CD4-positive, alpha-beta T cell treated with Interferon gamma for 1 hour (primary cell): ENCODE data around the gene ITGA11.

Source experiments
- DNase-seq: peaks from one replicate; pipeline ENCODE4 v3.0.0-alpha.2; 2020

The ITGA11 gene

DNA sequence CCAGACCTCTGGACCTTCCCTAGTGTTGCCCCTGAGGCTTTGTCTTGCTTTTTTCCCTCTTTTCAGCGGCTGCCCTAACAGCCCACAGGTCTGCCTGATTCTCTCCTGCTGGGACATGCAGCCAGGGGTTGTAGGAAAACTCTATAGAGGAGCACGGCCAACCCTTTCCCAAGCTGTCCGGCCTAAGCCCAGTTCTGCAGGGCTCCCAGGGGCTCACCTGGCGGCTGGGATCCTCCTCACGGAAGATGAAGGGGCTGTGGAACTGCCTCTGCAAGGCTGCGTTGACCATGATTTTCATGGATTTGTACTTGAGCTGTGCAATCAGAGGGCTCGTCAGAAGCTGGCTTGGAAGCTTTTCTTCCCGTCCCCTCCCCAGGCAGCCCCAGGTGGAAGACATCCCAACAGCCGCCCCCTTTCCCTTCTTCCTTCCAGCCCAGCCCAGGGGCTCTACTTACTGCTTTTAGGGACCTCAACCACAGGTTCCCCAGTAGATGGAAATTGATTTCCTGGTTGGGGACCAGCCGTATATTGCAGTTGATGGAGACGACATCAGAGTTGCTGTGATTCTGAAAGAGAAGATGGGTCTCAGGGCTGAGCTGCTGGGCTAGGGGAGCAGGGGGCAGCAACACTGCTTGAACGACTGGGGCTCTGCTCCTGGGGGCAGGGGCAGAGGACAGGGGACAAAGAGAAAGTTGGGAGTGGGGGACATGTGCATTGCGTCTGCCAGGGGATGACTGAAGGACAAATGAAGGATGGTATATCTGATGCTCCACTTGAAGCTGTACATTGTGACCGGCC is 124.6 kb downstream of the ITGA11 start:
- no peak for DNase-seq

DNA sequence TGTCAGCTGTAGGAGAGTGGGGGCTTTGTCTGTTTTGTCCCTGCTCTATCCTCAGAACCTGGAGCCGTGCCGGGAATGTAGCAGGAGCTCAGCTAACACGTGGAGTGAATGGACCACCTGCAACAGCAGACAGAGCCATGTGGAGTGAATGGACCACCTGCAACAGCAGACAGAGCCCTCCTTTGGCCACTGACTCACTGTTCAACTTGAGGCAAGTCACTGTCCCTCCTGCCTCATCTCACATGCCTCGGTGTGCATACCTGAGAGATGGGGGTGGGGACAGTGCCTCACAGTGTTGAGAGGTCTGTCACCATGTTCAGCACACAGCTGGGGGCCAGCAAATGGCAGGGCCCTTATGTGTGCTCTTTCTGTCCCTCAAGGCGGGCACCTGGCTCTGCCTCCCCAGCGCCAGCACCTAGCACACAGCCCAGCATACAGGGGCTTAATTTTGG is 126.5 kb downstream of the ITGA11 start:
- no peak for DNase-seq

DNA sequence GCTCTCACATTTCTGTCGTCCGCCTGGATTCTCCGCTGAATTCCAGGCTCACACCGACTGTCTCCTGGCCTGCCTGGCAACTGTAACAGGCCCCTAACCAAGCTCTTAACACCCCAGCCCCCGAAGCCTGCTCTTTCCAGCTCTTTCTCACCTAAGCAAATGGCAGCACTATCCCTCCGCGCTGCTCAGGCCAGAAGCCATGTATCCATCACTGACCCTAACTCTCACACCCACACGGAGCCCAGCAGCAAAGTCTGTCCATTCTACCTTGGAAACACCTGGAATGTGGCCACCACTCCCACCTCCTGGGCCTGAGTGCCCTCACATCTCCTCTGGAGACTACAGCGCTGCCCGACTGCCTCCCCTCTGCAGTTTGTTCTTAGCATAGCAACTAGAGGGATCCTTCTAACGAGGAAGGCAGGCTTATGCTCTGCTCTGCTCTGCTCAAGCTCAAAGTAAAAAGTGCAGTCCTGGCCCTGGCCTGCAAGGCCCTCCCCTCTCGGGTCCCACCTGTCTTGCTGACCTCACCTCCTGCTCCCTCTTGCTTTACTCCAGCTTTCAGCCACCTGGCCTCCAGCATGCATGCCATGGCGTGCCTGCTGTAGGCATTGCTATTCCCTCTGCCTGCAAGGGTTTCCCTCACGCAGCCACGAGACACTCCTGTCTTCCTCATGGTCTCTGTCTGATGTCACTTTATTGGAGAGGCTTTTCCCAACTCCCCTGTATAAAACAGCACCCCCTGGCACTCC is 127.2 kb downstream of the ITGA11 start:
- no peak for DNase-seq

DNA sequence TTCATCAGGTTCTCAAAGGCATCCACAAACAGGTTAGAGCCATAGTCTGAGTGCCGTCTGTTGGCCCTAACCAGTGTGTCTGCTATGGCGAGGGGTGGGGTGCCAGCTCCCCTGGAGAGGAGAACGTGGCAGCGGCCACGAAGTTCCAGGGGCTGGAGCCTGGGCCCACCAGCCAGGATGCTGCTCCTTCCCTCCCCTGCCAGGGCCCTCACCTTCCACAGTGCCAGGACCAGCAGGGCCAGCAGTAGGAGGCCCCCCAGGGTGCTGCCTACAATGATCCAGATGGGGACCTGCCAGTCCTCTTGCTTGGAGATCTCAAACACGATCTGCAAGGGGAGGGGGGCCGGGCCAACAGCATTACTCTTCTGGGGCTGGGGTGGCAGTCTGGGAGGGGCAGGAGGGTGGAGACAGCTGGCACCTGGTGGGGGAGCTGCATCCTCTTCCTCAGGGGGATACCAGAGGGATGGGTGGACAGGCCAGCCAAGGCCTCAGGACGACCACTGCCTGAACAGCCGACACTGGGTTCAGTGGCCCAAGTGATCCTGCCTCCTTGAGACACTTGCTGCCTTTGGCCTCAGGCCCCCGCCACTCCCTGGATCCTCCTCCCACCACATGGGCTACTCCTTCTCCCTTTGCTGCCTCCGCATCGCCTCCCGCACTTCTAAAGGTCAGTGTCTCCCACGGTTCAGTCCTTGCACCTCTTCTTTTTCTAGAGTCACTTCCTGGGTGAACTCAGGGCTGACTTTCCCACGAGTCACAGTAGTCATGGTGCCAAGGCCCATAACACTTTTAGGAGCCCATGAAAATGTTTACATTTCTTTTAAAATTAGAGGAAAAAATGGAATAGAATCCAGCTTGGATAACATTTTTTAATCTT is 128.2 kb downstream of the ITGA11 start:
- no peak for DNase-seq

DNA sequence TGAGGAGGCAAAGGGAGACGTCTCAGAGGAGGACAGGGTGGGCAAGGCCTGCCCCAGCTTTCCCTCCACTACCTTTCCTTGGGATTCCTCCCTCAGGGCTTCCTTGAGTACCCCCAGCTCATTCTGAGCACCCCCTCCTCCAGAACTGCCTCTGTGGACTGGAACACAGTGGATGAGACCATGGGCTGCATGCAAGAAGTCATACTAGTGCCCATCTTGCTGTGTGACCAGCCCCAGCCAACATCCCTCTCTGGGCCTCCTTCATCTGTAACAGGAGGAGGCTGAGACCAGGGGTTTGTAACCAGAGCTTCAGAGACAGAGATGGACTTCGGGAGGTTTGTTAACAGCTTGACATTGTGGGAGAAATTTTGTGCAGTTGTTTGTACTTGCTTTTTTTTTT is 128.8 kb downstream of the ITGA11 start:
- DNase-seq: no peak

DNA sequence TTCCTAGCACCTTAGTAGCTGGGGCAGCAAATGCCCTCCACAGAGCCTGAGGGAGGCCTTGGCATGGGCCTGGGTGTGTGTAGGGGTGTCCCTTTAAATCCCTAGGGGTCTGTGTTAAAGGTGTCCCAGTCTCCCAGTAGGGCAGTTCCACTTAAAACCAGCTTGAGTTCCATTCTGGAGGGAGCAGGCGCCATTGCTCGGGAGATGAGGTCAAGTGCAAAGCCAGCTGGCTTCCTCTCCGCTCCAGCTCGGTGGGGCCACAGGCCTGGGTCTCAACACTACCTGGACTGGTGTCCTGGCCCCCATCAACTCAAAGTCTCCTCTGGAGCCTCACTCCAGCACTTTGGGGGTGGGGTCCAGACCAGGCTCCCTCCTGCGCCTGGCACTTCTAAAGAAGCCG is 129.2 kb downstream of the ITGA11 start:
- DNase-seq: no peak

DNA sequence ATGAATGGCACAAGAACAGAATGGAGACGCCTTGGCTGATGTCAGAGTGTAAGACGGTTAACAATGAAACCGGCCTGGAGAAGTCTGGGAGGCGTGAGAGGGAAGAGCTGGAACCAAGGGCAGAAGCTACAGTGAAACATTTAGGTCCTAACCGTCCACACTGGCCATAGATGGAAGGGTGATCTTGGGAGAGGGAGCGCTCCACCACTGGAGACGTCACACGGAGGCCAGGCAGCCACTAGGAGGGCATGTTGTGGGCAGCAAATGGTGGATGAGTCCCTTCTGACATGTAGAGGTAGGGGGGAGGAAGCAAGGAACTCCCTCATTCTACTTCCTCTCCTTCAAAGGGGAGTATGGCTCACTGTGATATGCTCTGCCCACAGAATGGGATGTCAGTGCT is 130.7 kb downstream of the ITGA11 start:
- DNase-seq: no peak

DNA sequence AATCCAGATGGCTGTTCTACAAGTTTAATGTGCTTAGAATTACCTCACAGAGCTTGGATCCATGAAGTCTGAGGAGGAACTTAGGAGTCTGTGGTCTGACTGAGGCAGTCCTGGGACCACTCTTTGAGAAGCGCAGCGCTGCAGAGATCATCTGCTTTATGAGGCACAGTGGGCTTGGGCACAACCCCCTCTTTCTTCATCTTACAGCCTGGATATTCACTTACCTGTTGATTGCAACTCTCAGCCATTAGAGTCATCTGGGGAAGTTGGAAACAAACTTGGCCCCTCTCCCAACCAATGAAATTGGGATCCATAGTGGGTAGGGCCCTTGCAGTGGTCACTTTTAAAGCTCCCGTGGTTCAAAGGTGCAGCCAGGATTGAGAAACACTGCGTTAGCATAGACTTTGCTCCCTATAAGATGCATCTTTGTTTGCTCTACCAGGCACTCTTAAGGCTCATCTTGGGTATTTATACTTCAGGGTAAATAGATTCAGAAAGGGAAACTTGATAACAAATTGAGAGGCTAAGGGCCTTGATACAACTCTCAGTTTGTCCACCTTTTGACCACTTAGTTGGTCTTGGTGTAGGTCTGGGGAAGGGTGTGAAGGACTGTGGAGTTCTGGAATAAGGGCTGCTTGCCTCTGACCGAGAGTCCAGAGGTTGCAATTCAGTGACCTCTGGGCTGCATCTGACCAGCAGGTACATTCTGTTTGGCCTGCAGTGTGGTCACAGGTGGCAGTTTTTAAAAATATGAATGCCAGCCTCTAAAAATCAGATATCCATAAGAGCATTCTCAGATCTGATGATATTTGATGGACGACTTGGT is 131.6 kb downstream of the ITGA11 start:
- no peak for DNase-seq

DNA sequence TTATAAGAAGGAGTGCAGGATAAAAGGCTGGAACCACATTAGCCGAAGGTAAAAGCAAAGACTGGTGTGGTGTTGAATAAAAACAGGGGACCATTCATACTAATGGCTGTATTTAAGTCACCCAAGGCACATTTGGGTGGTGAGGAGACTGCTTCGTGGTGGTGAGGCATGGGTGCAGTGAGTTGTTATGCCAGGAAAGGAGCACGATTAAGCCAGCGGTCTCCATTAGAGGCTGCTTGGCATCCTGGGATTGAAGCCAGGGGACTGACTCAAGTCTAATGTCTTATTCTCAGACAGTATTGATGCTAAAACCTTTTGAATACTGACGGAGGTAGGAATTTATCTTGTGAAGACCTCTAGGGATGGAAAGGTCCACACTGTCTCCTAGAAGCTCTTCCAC is 132.5 kb downstream of the ITGA11 start:
- DNase-seq: no peak

DNA sequence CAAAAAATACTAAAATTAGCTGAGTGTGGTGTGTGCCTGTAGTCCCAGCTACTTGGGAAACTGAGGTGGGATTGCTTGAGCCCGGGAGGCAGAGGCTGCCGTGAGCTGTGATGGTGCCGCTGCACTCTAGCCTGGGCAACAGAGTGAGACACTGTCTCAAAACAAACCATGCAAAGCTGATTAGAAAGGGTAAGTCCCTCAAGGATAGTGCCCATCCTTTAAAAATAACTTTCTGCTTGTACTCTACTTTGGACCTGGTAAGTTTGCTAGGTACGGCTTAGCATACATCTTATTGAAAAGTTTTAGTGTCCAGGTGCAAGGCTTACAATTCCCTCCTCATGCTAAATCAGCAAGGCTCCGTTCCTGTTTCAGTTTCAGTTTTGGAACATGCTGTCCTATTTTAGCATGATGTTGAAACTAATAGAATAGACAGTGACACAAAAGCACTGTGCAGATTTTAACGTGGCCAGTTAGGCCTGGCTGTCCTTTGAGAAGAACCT is 133.0 kb downstream of the ITGA11 start:
- no peak for DNase-seq

DNA sequence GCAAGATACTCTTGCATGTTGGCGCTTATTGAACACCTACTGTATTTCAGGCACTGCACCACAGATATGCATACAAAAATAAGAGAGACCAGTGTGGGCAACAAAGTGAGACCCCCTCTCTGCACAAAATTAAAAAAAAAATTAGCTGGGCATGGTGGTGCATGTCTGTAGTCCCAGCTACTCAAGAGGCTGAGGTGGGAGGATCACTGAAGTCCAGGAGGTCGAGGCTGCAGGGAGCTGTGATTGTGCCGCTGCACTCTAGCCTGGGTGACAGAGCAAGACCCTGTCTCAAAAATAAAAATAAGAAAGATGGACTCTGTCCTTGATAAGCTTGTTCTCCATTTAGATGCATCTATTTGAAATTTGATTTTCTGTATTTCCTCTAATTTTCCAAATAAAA is 133.6 kb downstream of the ITGA11 start:
- no peak for DNase-seq

DNA sequence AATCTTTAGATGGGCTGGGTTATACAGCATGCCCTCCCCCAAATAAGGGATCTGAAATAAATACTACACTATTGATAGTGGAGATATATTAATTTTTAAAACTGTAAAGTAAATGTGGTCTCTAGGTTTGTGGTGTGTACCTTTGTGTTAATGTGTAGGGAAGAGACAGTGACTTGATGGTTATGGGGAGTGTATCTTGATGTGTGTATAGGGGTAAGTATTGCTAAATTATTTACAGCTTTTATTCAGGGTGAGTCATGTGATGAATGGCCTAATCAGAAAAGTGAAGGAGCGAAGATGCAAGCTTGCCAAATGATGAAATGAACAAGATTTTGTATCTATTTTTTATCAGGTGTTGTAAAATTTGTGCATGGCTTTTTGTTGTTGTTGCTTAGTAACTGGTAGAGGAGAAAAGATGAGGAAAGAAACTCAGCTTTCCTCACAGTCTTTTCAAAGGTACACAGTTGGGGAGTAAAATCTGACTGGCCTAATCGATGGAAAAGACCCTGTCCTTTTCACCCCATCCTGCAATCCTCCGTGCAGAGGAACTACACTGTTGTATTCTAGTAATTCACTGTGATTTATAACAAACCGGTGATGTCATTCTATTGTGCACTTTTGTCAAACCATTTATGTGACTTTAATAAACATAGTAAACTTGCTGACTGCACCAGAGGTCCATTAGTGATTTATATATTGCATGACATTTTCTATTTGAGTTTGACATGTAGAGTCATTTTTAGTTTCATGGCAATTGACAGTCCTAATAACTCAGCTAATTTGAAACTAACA is 136.8 kb downstream of the ITGA11 start:
- DNase-seq: no peak

DNA sequence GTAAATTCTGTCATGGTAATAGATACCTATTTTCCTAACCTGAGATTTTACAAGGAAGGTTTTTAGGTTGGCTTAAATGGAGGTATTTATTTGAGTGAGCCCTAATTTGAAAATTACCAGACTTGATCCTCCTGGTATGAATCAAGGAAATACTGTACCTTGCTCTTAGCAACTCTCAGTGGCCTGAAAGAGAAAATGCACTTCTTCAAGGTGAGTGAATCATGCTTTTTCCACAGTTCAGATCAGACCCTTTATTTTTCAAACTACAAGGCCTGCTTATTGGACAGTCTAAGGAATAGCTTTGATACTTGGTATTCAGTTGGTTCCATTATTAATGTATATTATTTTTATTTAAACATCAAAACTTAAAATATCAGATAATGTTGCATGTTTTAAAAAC is 139.0 kb downstream of the ITGA11 start:
- no peak for DNase-seq

DNA sequence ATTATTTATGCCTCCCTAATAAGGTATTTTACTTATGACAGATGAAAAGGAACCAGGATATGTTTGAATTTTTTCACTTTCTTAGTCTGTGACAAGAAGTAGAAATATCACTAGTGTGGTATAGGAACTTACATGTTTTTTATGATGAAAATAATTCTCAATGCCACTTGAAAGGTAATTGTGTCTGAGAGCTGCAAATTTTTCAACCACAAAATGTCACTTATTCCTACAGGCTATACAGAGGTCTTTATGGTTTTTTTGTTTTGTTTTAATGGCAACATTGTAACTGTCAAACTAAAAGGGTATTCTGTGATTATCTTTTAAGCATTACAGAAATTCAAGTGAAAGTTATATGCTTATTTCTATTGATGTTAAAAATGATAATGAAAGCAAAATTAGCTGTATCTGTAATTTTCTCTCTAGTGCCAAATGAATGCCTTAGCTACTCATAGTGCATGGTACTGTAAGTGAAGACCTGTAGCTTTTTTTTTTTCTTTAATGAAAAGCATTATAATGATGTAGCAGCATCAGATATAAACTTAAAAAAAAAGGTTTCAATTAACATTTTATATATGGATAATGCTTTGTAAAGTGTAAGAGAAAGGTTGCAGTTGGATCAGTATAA is 139.7 kb downstream of the ITGA11 start:
- no peak for DNase-seq

DNA sequence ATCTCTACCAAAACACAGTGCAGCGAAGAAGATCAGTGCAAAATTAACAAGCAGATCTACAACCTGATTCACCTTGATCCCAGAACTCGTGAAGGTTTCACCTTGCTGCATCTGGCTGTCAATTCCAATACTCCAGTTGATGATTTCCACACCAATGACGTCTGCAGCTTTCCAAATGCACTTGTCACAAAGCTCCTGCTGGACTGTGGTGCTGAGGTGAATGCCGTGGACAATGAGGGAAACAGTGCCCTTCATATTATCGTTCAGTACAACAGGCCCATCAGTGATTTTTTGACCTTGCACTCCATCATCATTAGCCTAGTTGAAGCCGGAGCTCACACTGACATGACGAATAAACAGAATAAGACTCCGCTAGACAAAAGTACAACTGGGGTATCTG is 141.2 kb downstream of the ITGA11 start:
- no peak for DNase-seq

DNA sequence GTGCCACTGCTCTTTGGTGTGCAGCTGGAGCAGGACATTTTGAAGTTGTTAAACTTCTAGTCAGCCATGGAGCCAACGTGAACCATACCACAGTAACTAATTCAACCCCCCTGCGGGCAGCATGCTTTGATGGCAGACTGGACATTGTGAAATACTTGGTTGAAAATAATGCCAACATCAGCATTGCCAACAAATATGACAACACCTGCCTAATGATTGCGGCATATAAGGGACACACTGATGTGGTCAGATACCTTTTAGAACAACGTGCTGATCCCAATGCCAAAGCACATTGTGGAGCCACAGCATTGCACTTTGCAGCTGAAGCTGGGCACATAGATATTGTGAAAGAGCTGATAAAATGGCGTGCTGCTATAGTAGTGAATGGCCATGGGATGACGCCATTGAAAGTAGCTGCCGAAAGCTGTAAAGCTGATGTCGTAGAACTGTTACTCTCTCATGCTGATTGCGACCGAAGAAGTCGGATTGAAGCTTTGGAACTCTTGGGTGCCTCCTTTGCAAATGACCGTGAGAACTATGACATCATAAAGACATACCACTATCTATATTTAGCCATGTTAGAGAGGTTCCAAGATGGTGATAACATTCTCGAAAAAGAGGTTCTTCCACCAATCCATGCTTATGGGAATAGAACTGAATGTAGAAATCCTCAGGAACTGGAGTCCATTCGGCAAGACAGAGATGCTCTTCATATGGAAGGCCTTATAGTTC is 142.2 kb downstream of the ITGA11 start:
- no peak for DNase-seq

DNA sequence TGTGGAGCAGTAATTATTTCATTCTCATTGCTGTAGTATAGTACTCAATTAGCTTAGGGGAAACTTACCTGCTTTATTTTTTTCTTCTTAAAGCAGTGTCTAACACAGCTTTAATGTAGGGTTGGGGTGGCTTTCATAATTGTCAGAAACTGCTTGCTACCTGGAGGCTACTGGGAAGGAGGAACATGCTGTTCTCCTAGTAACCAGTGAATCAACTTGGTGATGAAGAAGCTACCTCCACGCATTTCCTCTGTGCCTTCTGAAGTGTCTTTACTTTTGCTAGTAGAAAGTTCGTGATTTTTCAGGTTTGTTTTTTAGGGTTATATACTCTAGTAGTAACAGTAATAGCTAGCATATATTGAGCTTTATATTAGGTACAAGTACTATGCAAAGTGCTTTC is 142.9 kb downstream of the ITGA11 start:
- no peak for DNase-seq

DNA sequence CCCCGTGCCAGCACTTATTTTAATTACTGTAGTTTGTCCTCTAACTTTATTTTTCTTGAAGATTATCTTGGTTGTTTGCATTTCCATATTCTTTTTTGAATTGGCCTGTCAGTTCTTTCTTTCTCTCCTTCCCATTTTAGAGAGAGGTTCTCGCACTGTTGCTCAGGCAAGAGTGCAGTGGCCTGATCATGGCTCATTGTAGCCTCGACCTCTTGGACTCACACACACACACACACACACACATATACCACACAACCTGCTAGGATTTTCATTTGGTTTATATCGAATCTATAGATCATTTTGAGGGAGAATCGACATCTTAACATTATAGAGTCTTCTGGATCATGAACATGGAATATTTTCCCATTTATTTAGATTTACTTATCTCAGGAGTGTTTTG is 145.7 kb downstream of the ITGA11 start:
- DNase-seq: no peak

DNA sequence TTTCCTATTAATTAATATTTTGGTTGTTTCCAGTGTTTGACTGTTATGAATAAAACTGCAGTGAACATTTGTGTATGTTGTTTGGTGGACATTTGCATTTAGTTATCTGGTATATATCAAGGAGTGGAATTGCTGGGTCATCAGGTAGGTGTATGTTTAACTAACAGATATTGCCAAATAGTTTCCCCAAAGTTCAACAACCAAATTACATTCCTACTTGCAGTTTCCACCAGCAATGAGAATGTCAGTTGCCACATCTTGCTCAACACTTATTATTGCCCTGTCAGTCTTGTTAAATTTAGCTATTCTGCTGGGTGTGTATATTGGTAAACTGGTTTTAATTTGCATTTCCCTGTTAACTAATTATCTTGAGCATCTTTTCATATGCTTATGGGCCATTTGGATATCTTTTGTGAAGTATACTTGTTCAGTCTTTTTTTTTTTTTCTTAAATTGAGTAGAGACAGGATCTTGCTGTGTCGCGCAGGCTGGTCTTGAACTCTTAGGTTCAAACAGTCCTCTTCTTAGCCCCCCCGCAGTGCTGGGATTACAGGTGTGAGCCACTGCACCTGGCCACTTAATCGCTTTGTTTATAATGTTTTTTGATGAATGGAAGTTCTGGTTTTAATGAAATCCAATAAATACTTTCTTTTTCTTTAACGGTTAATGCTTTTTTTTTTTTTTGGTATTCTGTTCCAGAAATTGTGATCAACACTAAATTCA is 146.5 kb downstream of the ITGA11 start:
- no peak for DNase-seq
